Type B pancreatic cell (in vitro differentiated cells): Measurements from ENCODE around the gene SUSD2. TPM values are rescaled to one million over a fixed set of nuclear protein-coding genes. Genes with fewer than 3 reads are reported as not detected.

Source experiments
- DNase-seq: peaks from one replicate; pipeline ENCODE4 v3.0.0; 2021; ENCODE audit warnings: mixed read lengths; ENCODE audit not compliant: unreplicated experiment; ENCODE audit errors: extremely low spot score
- H3K27ac Mint-ChIP-seq: 2 replicates; pipeline ENCODE4 v1.8.0; 2021; ENCODE audit warnings: mild to moderate bottlenecking, mixed read lengths
- H3K27me3 Mint-ChIP-seq: 2 replicates; pipeline ENCODE4 v1.8.0; 2021; ENCODE audit warnings: mixed read lengths
- H3K36me3 Mint-ChIP-seq: 2 replicates; pipeline ENCODE4 v1.8.0; 2021; ENCODE audit warnings: mixed read lengths
- H3K4me1 Mint-ChIP-seq: one replicate; pipeline ENCODE4 v1.8.0; 2021; ENCODE audit warnings: mixed read lengths; ENCODE audit not compliant: unreplicated experiment
- H3K4me3 Mint-ChIP-seq: 2 replicates; pipeline ENCODE4 v1.8.0; 2021; ENCODE audit warnings: mild to moderate bottlenecking, mixed read lengths
- H3K9me3 Mint-ChIP-seq: 2 replicates; pipeline ENCODE4 v1.8.0; 2021; ENCODE audit warnings: mixed read lengths
- CTCF ChIP-seq: fragments of 200-600 bp; sonication (generic); conservative IDR thresholded peaks from 2 replicates; pipeline ENCODE4 v1.5.0; 2021; ENCODE audit warnings: antibody characterized with exemption, mild to moderate bottlenecking
- total RNA-seq: library from RNA; stranded (reverse); gene quantifications from 2 replicates; pipeline ENCODE4 v1.2.1, GENCODE V29; 2021; ENCODE audit warnings: low replicate concordance

Gene SUSD2
- total RNA-seq, 1 donor from 2014 or later, result 3.7 TPM

DNA sequence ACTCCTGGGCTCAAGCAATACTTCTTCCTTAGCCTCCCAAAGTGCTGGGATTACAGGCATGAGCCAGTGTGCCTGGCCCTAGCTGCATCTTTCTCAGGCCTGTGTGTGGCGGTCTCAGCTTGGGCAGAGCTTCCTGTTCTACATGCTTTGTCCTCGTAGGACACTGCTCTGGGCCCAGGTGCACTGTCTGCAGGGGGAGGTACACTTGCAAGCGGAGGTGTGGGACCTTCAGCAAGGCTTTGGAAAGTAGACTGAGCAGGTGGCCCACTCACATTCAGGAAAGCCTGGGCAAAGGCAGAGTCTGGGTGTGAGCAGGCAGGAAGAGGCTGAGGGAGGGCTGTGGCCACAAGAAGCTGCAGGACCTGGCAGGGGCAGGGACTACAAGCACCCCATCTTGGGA is 33.6 kb upstream of the SUSD2 start:
- peaks cover 26% of the 10 kb centered on the region for H3K4me1 Mint-ChIP-seq
- no peak for DNase-seq
- no peaks in the 10 kb centered on the region for H3K27me3 Mint-ChIP-seq
- TF ChIP-seq CTCF, result no peak
- peak overlapping the region; percentile 84 for H3K27ac Mint-ChIP-seq
- H3K36me3 Mint-ChIP-seq, result no peaks in the 10 kb centered on the region
- H3K9me3 Mint-ChIP-seq, result no peaks in the 10 kb centered on the region
- peak overlapping the region; percentile 39 for H3K4me3 Mint-ChIP-seq

GRCh38 chr22:24148266-24149197 is 32.8 kb upstream of the SUSD2 start:
- no peak overlapping the region for H3K4me3 Mint-ChIP-seq
- H3K9me3 Mint-ChIP-seq, result no peaks in the 10 kb centered on the region
- peaks cover 26% of the 10 kb centered on the region for H3K4me1 Mint-ChIP-seq
- DNase-seq, result no peak
- H3K27ac Mint-ChIP-seq, result no peak overlapping the region
- no peaks in the 10 kb centered on the region for H3K36me3 Mint-ChIP-seq
- TF ChIP-seq CTCF, result no peak
- H3K27me3 Mint-ChIP-seq, result no peaks in the 10 kb centered on the region

DNA sequence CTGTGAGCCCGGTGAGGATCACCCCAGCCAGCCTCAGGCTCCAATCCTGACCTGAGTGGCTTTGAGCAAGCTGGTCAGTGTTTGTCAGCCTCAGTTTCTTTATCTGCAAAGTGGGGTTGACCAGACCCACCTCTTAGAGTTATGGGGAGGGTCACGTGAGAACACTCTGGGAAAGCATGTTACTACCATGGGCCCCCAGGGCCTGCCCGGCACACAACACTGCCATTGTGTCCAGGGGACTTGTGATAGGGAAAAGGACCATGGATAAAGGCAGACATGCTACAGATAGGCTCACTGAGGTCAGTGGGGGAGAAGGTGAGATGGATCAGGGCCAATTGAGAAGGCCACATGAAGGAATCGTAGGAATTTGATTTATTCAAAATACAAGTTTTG is 32.1 kb upstream of the SUSD2 start:
- no peak overlapping the region for H3K4me3 Mint-ChIP-seq
- H3K36me3 Mint-ChIP-seq, result no peaks in the 10 kb centered on the region
- peaks cover under 1% of the 10 kb centered on the region for H3K27me3 Mint-ChIP-seq
- no peak for TF ChIP-seq CTCF
- no peaks in the 10 kb centered on the region for H3K9me3 Mint-ChIP-seq
- peaks cover 26% of the 10 kb centered on the region for H3K4me1 Mint-ChIP-seq
- H3K27ac Mint-ChIP-seq, result no peak overlapping the region
- DNase-seq, result no peak

GRCh38 chr22:24153353-24153752 is 27.9 kb upstream of the SUSD2 start:
- H3K4me3 Mint-ChIP-seq, result no peak overlapping the region
- H3K36me3 Mint-ChIP-seq, result no peaks in the 10 kb centered on the region
- DNase-seq, result no peak
- H3K27ac Mint-ChIP-seq, result no peak overlapping the region
- peaks cover 11% of the 10 kb centered on the region for H3K4me1 Mint-ChIP-seq
- peaks cover 7% of the 10 kb centered on the region for H3K27me3 Mint-ChIP-seq
- no peaks in the 10 kb centered on the region for H3K9me3 Mint-ChIP-seq
- TF ChIP-seq CTCF, result no peak

GRCh38 chr22:24153959-24154358 is 27.3 kb upstream of the SUSD2 start:
- Mint-ChIP-seq H3K4me1 (peaks cover 11% of the 10 kb centered on the region), H3K9me3 (no peaks in the 10 kb centered on the region)

More at GRCh38 chr22:24153959-24154358, 27.3 kb upstream of the SUSD2 start:
- Mint-ChIP-seq H3K4me3 (no peak overlapping the region), H3K27ac (no peak overlapping the region), H3K27me3 (peaks cover 7% of the 10 kb centered on the region), H3K36me3 (no peaks in the 10 kb centered on the region)
- DNase-seq, result no peak
- no peak for TF ChIP-seq CTCF
